A549 treated with AZD9567 at 1 μM for 4 hours (cell line): Measurements from ENCODE around the gene ANKRD30BL. TPM values are rescaled to one million over a fixed set of nuclear protein-coding genes. Genes with fewer than 3 reads are reported as not detected.

Experiments
- total RNA-seq: library from RNA; stranded (reverse); fragments of 200-300 nt; extraction: Qiagen RNA extraction; gene quantifications from 5 replicates; pipeline ENCODE4 v1.2.3, GENCODE V29; 2022; ENCODE audit not compliant: insufficient read depth

ANKRD30BL gene
- total RNA-seq, result not detected in 5 replicates

DNA sequence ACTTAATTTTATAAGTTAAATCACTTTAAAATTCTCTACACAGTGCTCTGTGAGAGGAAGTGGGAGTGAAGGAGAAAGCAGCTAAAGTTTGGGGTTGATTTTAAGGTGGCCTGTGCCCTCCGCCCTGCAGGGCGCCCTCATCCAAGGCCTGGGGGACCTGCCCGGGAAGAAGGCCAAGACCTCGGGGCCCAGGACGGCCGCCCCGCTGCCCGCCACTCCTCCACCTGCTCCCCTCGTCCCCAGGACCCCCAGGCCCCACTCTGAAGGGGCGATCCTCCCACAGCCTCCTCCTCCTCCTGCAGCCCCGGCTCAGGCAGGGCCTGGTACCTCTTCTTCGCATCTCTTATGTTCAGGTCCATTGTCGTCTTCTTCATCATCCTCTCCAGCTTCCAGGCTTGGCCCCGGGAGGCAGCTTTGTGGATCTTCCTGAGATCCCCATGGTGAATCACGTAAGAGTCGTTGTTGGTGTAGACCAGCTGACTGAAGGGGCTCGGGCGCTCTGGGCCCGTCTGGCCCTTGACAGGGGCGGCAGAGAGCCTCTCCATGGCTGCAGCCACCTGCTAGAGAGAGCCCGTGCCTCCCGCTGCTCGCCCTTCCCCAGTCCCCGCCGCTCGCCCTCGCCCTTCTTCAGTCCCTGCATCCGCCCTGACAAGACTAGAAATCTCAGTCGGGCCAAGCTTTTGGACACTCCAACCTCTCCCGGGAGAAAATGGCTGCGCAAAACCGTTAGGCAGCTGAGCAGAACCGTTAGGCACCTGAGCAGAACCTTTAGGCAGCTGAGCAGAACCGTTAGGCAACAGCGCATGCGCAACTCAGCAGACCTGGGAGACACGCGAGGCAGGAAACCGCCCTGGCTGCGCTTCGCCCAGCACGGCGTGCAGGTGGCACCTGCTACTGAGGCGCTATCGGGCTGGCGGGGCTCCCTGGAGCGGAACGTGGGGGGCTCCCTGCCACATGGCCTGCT lies at the start of gene ANKRD30BL:
TSS of gene ANKRD30BL (minus strand) at position 792 of the 964 bp plus-strand sequence. CDS start at position 545, 247 bp downstream.

